ENCODE measurements around the gene MAP1S. TPM values are rescaled to one million over a fixed set of nuclear protein-coding genes. Genes with fewer than 3 reads are reported as not detected.
A peak's percentile ranks its signal among the peaks of the same experiment; 100 is the strongest.

Gene MAP1S
- total RNA-seq, 2 experiments from 2014 or later = 18.1 to 21.4 TPM

GRCh38 chr19:17718550-17718946 lies 732 bp upstream of the MAP1S start:
- H3K4me3 ChIP-seq (ENCODE audit: low read length) = no peak overlapping the region
- intact Hi-C loops (cut with DNase I, micrococcal nuclease) = loop anchor here in 1 of 2 experiments (5.0 kb wide), 1 partner anchor 161 kb away; the partner anchor contains the start of gene COLGALT1

GRCh38 chr19:17719730-17720400 lies 585 bp downstream of the MAP1S start:
- peak; percentile 58 for ATAC-seq (ENCODE audit: poor library complexity)
- ChIA-PET CTCF (interaction anchor here (0.8 to 2.1 kb wide), 3 partner anchors 136 to 213 kb away, joined by 3 to 9 read pairs (median 5); partner anchors contain the start of genes CCDC124 and RPL18A), POLR2A (interaction anchor here (1.1 to 3.2 kb wide), 11 partner anchors 22 to 300 kb away, joined by 3 to 19 read pairs (median 6); partner anchors contain the start of genes CCDC124, FCHO1, JAK3 and MVB12A)
- peak overlapping the region; percentile 87 for H3K4me3 Mint-ChIP-seq
- TF ChIP-seq CTCF (IDR thresholded peaks at IDR 0.05) = no peak
- peak in 9 of 14 experiments; percentile 5 to 53 (median 30) for DNase-seq
- Histone ChIP-seq H3K27ac (ENCODE audit: low read depth in 1 of 2, low read length in 2 of 2) (no peak overlapping the region), H3K9me3 (ENCODE audit: control insufficient read depth in 1 of 2, insufficient read depth in 1 of 2, low read length in 2 of 2) (no peaks in the 10 kb centered on the region), H3K4me3 (ENCODE audit: low read length) (peak overlapping the region; percentile 92), H3K4me1 (ENCODE audit: insufficient read depth, low read length) (peaks cover 39% of the 10 kb centered on the region), H3K27me3 (ENCODE audit: control insufficient read depth in 1 of 2, insufficient read depth in 2 of 2, low read length in 2 of 2) (no peaks in the 10 kb centered on the region), H3K36me3 (ENCODE audit: insufficient read depth, low read length) (peaks cover 16% of the 10 kb centered on the region)
- H3K27ac Mint-ChIP-seq = peak overlapping the region; percentile 90
- intact Hi-C loops (cut with DNase I, micrococcal nuclease) = loop anchor here (1.0 to 5.0 kb wide), 2 partner anchors 27 to 163 kb away; partner anchors contain the start of gene COLGALT1 (in 1 of the 2)
- peaks cover 42% of the 10 kb centered on the region for H3K36me3 Mint-ChIP-seq (ENCODE audit: low read depth)
- H3K4me1 Mint-ChIP-seq (ENCODE audit: low read depth) = peaks cover 36% of the 10 kb centered on the region
- no peaks in the 10 kb centered on the region for H3K27me3 Mint-ChIP-seq
- H3K9me3 Mint-ChIP-seq = no peaks in the 10 kb centered on the region

More at GRCh38 chr19:17718550-17718946, 732 bp upstream of the MAP1S start:
- Histone ChIP-seq H3K36me3 (ENCODE audit: insufficient read depth, low read length) (peaks cover 4% of the 10 kb centered on the region), H3K9me3 (ENCODE audit: control insufficient read depth in 1 of 2, insufficient read depth in 1 of 2, low read length in 2 of 2) (no peaks in the 10 kb centered on the region), H3K27me3 (ENCODE audit: control insufficient read depth in 1 of 2, insufficient read depth in 2 of 2, low read length in 2 of 2) (no peaks in the 10 kb centered on the region), H3K4me1 (ENCODE audit: insufficient read depth, low read length) (peaks cover 39% of the 10 kb centered on the region), H3K27ac (ENCODE audit: low read depth in 1 of 2, low read length in 2 of 2) (no peak overlapping the region)
- Mint-ChIP-seq H3K27me3 (no peaks in the 10 kb centered on the region), H3K9me3 (no peaks in the 10 kb centered on the region), H3K4me1 (ENCODE audit: low read depth) (peaks cover 36% of the 10 kb centered on the region), H3K27ac (peak overlapping the region; percentile 90), H3K4me3 (peak overlapping the region; percentile 95), H3K36me3 (ENCODE audit: low read depth) (peaks cover 29% of the 10 kb centered on the region)
- no peak for TF ChIP-seq CTCF (IDR thresholded peaks at IDR 0.05)
- CTCF ChIA-PET = interaction anchor here (1.5 to 2.1 kb wide), 2 partner anchors 137 to 214 kb away, joined by 5 to 9 read pairs; partner anchors contain the start of gene CCDC124
- DNase-seq = no peak
- ATAC-seq (ENCODE audit: poor library complexity) = no peak
- POLR2A ChIA-PET = interaction anchor here (1.1 to 3.2 kb wide), 7 partner anchors 23 to 141 kb away, joined by 3 to 19 read pairs (median 7); partner anchors contain the start of genes FCHO1, JAK3 and RPL18A

GRCh38 chr19:17720440-17720839 lies 1.2 kb downstream of the MAP1S start:
- ChIA-PET CTCF (interaction anchor here (0.8 kb wide), 1 partner anchor 139 kb away, joined by 3 read pairs; the partner anchor contains the start of gene RPL18A), POLR2A (interaction anchor here (1.1 to 3.2 kb wide), 6 partner anchors 27 to 301 kb away, joined by 3 to 19 read pairs (median 5); partner anchors contain the start of genes CCDC124, FCHO1 and MVB12A)
- H3K4me1 Mint-ChIP-seq (ENCODE audit: low read depth) = peaks cover 36% of the 10 kb centered on the region

More at GRCh38 chr19:17720440-17720839, 1.2 kb downstream of the MAP1S start:
- no peak for TF ChIP-seq CTCF (IDR thresholded peaks at IDR 0.05)
- Histone ChIP-seq H3K4me1 (ENCODE audit: insufficient read depth, low read length) (peaks cover 39% of the 10 kb centered on the region), H3K9me3 (ENCODE audit: control insufficient read depth in 1 of 2, insufficient read depth in 1 of 2, low read length in 2 of 2) (no peaks in the 10 kb centered on the region), H3K4me3 (ENCODE audit: low read length) (peak overlapping the region; percentile 92), H3K27ac (ENCODE audit: low read depth in 1 of 2, low read length in 2 of 2) (no peak overlapping the region), H3K36me3 (ENCODE audit: insufficient read depth, low read length) (peaks cover 22% of the 10 kb centered on the region), H3K27me3 (ENCODE audit: control insufficient read depth in 1 of 2, insufficient read depth in 2 of 2, low read length in 2 of 2) (no peaks in the 10 kb centered on the region)
- Mint-ChIP-seq H3K4me3 (peak overlapping the region; percentile 87), H3K27ac (peak overlapping the region; percentile 90), H3K36me3 (ENCODE audit: low read depth) (peaks cover 47% of the 10 kb centered on the region), H3K27me3 (no peaks in the 10 kb centered on the region), H3K9me3 (no peaks in the 10 kb centered on the region)
- DNase-seq (peak in 1 of 14 experiments; percentile 23), ATAC-seq (ENCODE audit: poor library complexity) (no peak)
- intact Hi-C loops (cut with DNase I, micrococcal nuclease) = no loop called here
